GM21447 (cell line): ENCODE results near the gene RABL2A.
"Not testable (repeated sequence)": the region's sequence is repeated elsewhere in the genome, so short reads cannot be mapped to it uniquely, and the experiment has no call there.

ENCODE experiments used
- ATAC-seq: cut with Tn5 transposase; IDR thresholded peaks from one replicate; pipeline ENCODE4 v1.9.1; 2021; ENCODE audit not compliant: unreplicated experiment

RABL2A gene

GRCh38 chr2:113606036-113606435 is 21.0 kb upstream of the RABL2A start:
- ATAC-seq, result not testable (repeated sequence)

- not testable (repeated sequence) for ATAC-seq
These were observed 17.2 kb upstream of the RABL2A start for GRCh38 chr2:113609822-113610221.

- not testable (repeated sequence) for ATAC-seq
These were observed 6.1 kb upstream of the RABL2A start for GRCh38 chr2:113621002-113621401.

- ATAC-seq, result not testable (repeated sequence)
These were observed 1.2 kb upstream of the RABL2A start for GRCh38 chr2:113625906-113626305.

GRCh38 chr2:113632849-113633345 is 5.8 kb downstream of the RABL2A start:
- not testable (repeated sequence) for ATAC-seq

- ATAC-seq, result not testable (repeated sequence)
These were observed 8.3 kb downstream of the RABL2A start for GRCh38 chr2:113635358-113635757.

- ATAC-seq, result not testable (repeated sequence)
These were observed 9.2 kb downstream of the RABL2A start for GRCh38 chr2:113636226-113636625.

- not testable (repeated sequence) for ATAC-seq
These were observed 11.0 kb downstream of the RABL2A start for GRCh38 chr2:113638084-113638483.

GRCh38 chr2:113646217-113646616 is 19.2 kb downstream of the RABL2A start:
- ATAC-seq, result not testable (repeated sequence)

GRCh38 chr2:113650834-113651815 is 24.1 kb downstream of the RABL2A start:
- not testable (repeated sequence) for ATAC-seq

GRCh38 chr2:113652599-113652998 is 25.5 kb downstream of the RABL2A start:
- not testable (repeated sequence) for ATAC-seq

GRCh38 chr2:113656031-113656624 is 29.1 kb downstream of the RABL2A start:
- not testable (repeated sequence) for ATAC-seq

- not testable (repeated sequence) for ATAC-seq
These were observed 30.7 kb downstream of the RABL2A start for GRCh38 chr2:113657735-113658134.

- not testable (repeated sequence) for ATAC-seq
These were observed 36.4 kb downstream of the RABL2A start for GRCh38 chr2:113663285-113664060.

- not testable (repeated sequence) for ATAC-seq
These were observed 37.9 kb downstream of the RABL2A start for GRCh38 chr2:113664761-113665533.

GRCh38 chr2:113669013-113669412 is 41.9 kb downstream of the RABL2A start:
- not testable (repeated sequence) for ATAC-seq

- ATAC-seq, result no peak
These were observed 45.4 kb downstream of the RABL2A start for GRCh38 chr2:113672326-113672932.

GRCh38 chr2:113675875-113676274 is 48.8 kb downstream of the RABL2A start:
- no peak for ATAC-seq

GRCh38 chr2:113676623-113677266 is 49.7 kb downstream of the RABL2A start:
- no peak for ATAC-seq
